Calu3 (cell line): ENCODE data around the gene DCLK1. TPM values are rescaled to one million over a fixed set of nuclear protein-coding genes. Genes with fewer than 3 reads are reported as not detected.

Source experiments
- BruUV-seq: library from RNA; stranded (reverse); fragments of 400-500 nt; replicated peaks from 2 replicates; lab custom pipeline; 2021; lab: Mats Ljungman, UMichigan
- CTCF ChIA-PET: fragments of 300-600 bp; sonication (Branson Sonifier 250); formaldehyde crosslinking; loops from one replicate; lab custom pipeline; 2022; ENCODE audit warnings: antibody characterized with exemption; lab: Charles Lee
- DNase-seq: peaks from one replicate; pipeline ENCODE4 v3.0.0; 2022
- H3K27ac Mint-ChIP-seq: one replicate; pipeline ENCODE4 v1.8.0; 2022; ENCODE audit warnings: mixed read lengths; ENCODE audit not compliant: unreplicated experiment
- H3K27me3 Mint-ChIP-seq: one replicate; pipeline ENCODE4 v1.8.0; 2022; ENCODE audit warnings: mixed read lengths; ENCODE audit not compliant: unreplicated experiment
- H3K36me3 Mint-ChIP-seq: one replicate; pipeline ENCODE4 v1.8.0; 2022; ENCODE audit warnings: mild to moderate bottlenecking, moderate library complexity, mixed read lengths; ENCODE audit not compliant: insufficient read depth, unreplicated experiment
- H3K4me1 Mint-ChIP-seq: one replicate; pipeline ENCODE4 v1.8.0; 2022; ENCODE audit warnings: mild to moderate bottlenecking, low read depth, mixed read lengths; ENCODE audit not compliant: unreplicated experiment
- H3K4me3 Mint-ChIP-seq: one replicate; pipeline ENCODE4 v1.8.0; 2022; ENCODE audit warnings: mild to moderate bottlenecking, low read depth, moderate library complexity, mixed read lengths; ENCODE audit not compliant: unreplicated experiment
- H3K9me3 Mint-ChIP-seq: one replicate; pipeline ENCODE4 v1.8.0; 2022; ENCODE audit warnings: low read depth, mixed read lengths; ENCODE audit not compliant: unreplicated experiment
- CTCF ChIP-seq: fragments of 200-600 bp; IDR thresholded peaks from one replicate; pipeline ENCODE4 v1.8.0; 2022; ENCODE audit warnings: antibody characterized with exemption; ENCODE audit not compliant: unreplicated experiment
- intact Hi-C: fragments of 100-400 bp; cut with micrococcal nuclease; formaldehyde crosslinking; loops from one replicate; pipeline ENCODE4 v1.10.0; 2022; ENCODE audit not compliant: unreplicated experiment
- total RNA-seq: library from RNA; stranded (reverse); gene quantifications from 2 replicates; pipeline ENCODE4 v1.2.3, GENCODE V29; 2022

DCLK1 gene
- total RNA-seq, 1 experiment from 2014 or later = not detected

GRCh38 chr13:36058116-36058515 is 73.1 kb downstream of the DCLK1 start:
- H3K27me3 Mint-ChIP-seq = peaks cover 58% of the 10 kb centered on the region
- H3K4me3 Mint-ChIP-seq = no peak overlapping the region
- intact Hi-C loops = no loop called here
- CTCF ChIA-PET = no interaction called here
- peaks cover 2% of the 10 kb centered on the region for H3K9me3 Mint-ChIP-seq
- DNase-seq = no peak
- no peaks in the 10 kb centered on the region for H3K4me1 Mint-ChIP-seq
- H3K27ac Mint-ChIP-seq = no peak overlapping the region
- TF ChIP-seq CTCF = no peak
- H3K36me3 Mint-ChIP-seq = no peaks in the 10 kb centered on the region
- BruUV-seq = no TSS peak

DNA sequence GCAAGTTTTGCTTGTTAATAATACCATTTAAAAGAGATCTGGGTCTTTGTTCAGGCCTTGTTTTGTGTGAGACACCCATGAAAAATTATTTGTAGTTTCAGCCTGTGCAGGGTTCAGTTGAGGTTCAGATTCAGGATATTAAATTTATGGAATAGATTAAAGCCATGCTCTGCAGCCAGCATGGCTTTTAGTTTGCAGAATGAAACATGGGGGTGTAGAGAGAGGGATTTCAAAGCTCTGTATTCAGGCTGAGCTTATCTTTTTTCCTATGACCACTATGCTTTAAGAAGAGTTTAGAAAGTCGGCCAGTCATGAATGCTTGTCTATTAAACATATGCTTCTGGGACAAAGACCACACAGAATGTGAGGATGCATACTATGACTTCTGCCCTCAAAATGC is 73.6 kb downstream of the DCLK1 start:
- no TSS peak for BruUV-seq
- intact Hi-C loops = no loop called here
- no peak overlapping the region for H3K4me3 Mint-ChIP-seq
- TF ChIP-seq CTCF = no peak
- peaks cover 2% of the 10 kb centered on the region for H3K9me3 Mint-ChIP-seq
- CTCF ChIA-PET = no interaction called here
- H3K4me1 Mint-ChIP-seq = no peaks in the 10 kb centered on the region
- no peak overlapping the region for H3K27ac Mint-ChIP-seq
- H3K27me3 Mint-ChIP-seq = peaks cover 64% of the 10 kb centered on the region
- H3K36me3 Mint-ChIP-seq = no peaks in the 10 kb centered on the region
- no peak for DNase-seq

DNA sequence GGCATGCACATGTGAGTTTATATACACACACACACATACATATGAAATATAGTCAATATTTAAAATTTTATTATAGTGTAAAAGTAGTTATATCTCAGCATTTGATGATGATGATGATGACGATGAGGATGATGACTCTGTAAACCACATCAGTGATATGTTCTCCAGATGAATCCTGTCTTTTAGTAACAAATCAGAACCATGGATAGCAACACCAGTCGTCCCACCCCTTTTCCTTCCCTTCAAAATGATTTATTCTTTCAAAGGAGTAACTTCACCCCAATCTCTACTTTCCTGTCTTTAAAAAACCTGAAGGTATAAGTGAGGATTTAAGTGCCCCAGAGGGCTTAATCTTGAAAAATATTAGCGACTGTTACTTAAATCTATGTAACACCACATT is 74.1 kb downstream of the DCLK1 start:
- Mint-ChIP-seq H3K27me3 (peaks cover 69% of the 10 kb centered on the region), H3K9me3 (peaks cover 2% of the 10 kb centered on the region), H3K4me1 (no peaks in the 10 kb centered on the region), H3K4me3 (no peak overlapping the region), H3K27ac (no peak overlapping the region), H3K36me3 (no peaks in the 10 kb centered on the region)
- CTCF ChIA-PET = no interaction called here
- no TSS peak for BruUV-seq
- TF ChIP-seq CTCF = no peak
- no peak for DNase-seq
- intact Hi-C loops = no loop called here

GRCh38 chr13:36055366-36055765 is 75.8 kb downstream of the DCLK1 start:
- no peak for TF ChIP-seq CTCF
- Mint-ChIP-seq H3K9me3 (peaks cover 2% of the 10 kb centered on the region), H3K36me3 (no peaks in the 10 kb centered on the region), H3K4me3 (no peak overlapping the region), H3K4me1 (no peaks in the 10 kb centered on the region), H3K27me3 (peaks cover 75% of the 10 kb centered on the region), H3K27ac (no peak overlapping the region)
- BruUV-seq = no TSS peak
- no peak for DNase-seq
- intact Hi-C loops = no loop called here
- CTCF ChIA-PET = no interaction called here
